ENCODE data around the gene ANXA8L1.
"Not testable (repeated sequence)": the region's sequence is repeated elsewhere in the genome, so short reads cannot be mapped to it uniquely, and the experiment has no call there.

ANXA8L1 gene

DNA sequence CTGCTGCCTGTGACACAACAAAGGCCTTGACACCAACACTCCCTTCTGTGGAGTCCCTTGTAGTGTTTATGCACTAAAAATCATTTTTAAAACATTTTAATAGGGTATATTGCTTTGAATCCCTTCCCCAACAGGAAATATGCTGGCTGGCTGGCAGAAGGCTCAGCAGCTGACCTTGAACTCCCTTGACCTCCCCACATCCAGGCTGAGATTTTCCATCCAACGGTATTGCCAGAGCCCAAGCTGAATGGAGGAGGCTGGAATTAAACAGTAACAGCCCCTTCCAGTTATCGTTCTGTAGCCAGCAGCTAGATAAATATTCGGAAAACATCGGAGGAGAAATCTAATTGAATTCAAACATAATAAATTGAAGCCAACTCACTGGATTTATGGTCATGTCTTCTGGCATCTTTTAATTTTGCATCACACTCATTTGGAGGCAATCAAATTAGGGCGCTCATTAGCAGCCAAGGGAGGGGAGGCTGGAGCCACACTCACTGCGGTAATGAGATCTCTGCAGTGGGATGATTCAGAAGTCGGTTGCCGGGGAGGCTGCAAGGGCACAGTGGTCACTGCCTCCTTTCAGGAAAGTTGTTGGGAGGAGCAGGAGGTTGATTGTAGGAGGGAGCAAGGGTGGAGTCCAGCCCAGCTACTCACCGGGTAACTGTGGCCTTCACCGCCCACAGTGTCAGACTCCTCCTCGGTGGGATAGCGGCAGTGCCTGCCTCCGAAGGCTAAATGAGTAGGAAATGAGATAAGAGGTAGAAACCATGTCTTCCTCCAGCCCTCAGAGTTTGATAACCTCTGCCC, 44.2 kb downstream of the ANXA8L1 start:
- H3K9me3 Mint-ChIP-seq; ATAC-seq (ENCODE audit: low read depth); H3K27me3 Mint-ChIP-seq; H3K27ac Mint-ChIP-seq; H3K36me3 Mint-ChIP-seq; H3K4me1 Mint-ChIP-seq; H3K4me3 Mint-ChIP-seq; DNase-seq (ENCODE audit: low spot score in 2 of 2): not testable (repeated sequence)

DNA sequence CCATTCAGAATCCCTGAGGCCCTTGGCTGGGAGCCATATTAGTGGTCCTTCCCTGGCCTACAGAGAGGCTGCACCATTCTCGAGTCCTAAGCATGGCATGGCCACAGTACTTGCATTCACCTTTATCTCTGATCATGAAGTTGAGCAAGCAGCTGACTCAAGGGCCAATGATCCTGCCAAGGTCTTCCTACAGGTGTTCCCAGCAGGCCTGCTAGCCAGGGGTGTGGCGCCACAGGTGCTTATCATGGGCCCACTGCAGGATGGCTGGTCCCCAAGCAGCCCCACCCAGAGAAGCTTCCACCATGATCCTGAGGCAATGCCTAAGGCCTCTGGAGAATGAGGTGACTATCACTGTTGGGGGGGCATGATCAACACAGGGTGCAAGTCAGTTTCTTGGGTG, 48.0 kb downstream of the ANXA8L1 start:
- H3K27me3 Mint-ChIP-seq; H3K9me3 Mint-ChIP-seq; DNase-seq (ENCODE audit: low spot score in 2 of 2); H3K4me1 Mint-ChIP-seq; ATAC-seq (ENCODE audit: low read depth); H3K4me3 Mint-ChIP-seq; H3K36me3 Mint-ChIP-seq; H3K27ac Mint-ChIP-seq: not testable (repeated sequence)

- DNase-seq (ENCODE audit: low spot score in 2 of 2); ATAC-seq (ENCODE audit: low read depth); H3K9me3 Mint-ChIP-seq; H3K27ac Mint-ChIP-seq; H3K4me1 Mint-ChIP-seq; H3K36me3 Mint-ChIP-seq; H3K27me3 Mint-ChIP-seq; H3K4me3 Mint-ChIP-seq: not testable (repeated sequence)
Observed at GRCh38 chr10:46440942-46441341, 65.4 kb downstream of the ANXA8L1 start.
